GM12891 (cell line): ENCODE results near the gene FOXS1.

Source experiments
- DNase-seq: peaks from one replicate; pipeline ENCODE4 v3.0.0; 2011; ENCODE audit warnings: low spot score; ENCODE audit not compliant: insufficient read length
- FAIRE-seq: peaks from 2 replicates; lab custom pipeline; 2011; peaks lifted over from hg19 to GRCh38; lab: Jason Lieb, UNC
- PAX5 ChIP-seq: IDR thresholded peaks from 2 replicates; pipeline ENCODE4 v1.6.1; 2011; ENCODE audit warnings: low read length, moderate library complexity, mild to moderate bottlenecking; ENCODE audit not compliant: insufficient read depth, severe bottlenecking
- POLR2A ChIP-seq: IDR thresholded peaks from 2 replicates; pipeline ENCODE4 v1.6.1; 2011; ENCODE audit warnings: low read depth, low read length, control low read depth
- POLR2AphosphoS5 ChIP-seq: IDR thresholded peaks from 2 replicates; pipeline ENCODE4 v1.6.1; 2011; ENCODE audit warnings: low read depth, low read length, control low read depth
- POU2F2 ChIP-seq: IDR thresholded peaks from 2 replicates; pipeline ENCODE4 v1.6.1; 2011; ENCODE audit warnings: low read depth, mild to moderate bottlenecking, control low read depth, low read length, moderate library complexity
- SPI1 ChIP-seq: IDR thresholded peaks from 2 replicates; pipeline ENCODE4 v1.6.1; 2011; ENCODE audit warnings: low read depth, low read length, control low read depth
- TAF1 ChIP-seq: IDR thresholded peaks from 2 replicates; pipeline ENCODE4 v1.6.1; 2011; ENCODE audit warnings: low read depth, low read length, control low read depth

Gene FOXS1

GRCh38 chr20:31869942-31870725, 24.7 kb upstream of the FOXS1 start, which contains the start of the genes DUSP15 and TTLL9:
Gene DUSP15 (minus strand): TSS chr20:31870527. CDS start chr20:31870337, 190 bp downstream.
Gene TTLL9 (plus strand): TSS chr20:31870634. CDS start chr20:31871127, 493 bp downstream.
- FAIRE-seq (no peak), DNase-seq (no peak)
- TF ChIP-seq PAX5 = no peak
- TF ChIP-seq POLR2A = no peak
- TF ChIP-seq SPI1 = no peak
- no peak for TF ChIP-seq POU2F2
- TF ChIP-seq POLR2AphosphoS5 = no peak
- no peak for TF ChIP-seq TAF1

- TF ChIP-seq SPI1 = no peak
- TF ChIP-seq POLR2AphosphoS5 = no peak
- no peak for TF ChIP-seq PAX5
- TF ChIP-seq POLR2A = no peak
- TF ChIP-seq TAF1 = no peak
- no peak for TF ChIP-seq POU2F2
- DNase-seq (no peak), FAIRE-seq (no peak)
Observed at GRCh38 chr20:31869673-31869941, 24.2 kb upstream of the FOXS1 start.

DNA sequence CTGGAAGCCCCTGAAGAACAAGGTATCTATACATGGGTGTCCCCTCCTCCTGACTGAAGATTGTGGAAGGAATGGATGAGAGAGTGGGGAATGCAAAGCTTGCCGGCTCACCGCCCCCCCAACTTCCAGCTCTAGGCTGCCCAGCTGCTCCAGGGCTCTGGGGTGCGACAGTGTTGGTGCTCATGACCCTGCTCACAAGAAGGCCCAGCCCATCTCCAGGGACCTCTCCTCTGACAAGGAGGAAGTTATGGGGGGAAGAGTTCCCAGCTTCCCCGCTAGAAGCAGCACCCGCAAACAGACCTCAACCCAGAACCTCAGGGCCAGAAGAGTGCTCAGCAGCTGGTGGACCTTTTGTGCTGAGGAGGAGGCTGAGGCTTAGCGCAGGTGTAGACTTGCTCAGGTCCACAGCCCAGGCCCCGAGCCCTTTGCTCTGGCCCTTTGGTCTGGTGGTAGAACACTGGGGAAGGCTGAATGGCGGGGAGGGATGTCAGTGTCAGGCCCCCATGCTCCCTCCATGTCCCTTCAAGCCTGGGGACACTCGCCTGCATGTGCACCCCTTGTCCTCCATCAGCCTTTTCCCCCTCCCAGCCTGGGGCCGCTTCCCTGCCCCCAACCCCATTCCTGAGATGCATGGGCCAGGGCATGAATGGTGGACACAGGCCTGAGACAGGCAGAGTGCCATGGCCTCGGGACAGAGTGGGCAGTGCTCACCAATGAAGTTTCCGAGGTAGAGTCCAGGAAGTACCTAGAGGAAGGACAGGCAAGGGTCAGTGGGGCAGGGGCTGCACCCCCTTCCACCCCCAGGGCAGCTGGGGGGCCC, 23.7 kb upstream of the FOXS1 start:
- FAIRE-seq (no peak), DNase-seq (no peak)
- TF ChIP-seq PAX5 (no peak), SPI1 (no peak), POU2F2 (no peak), POLR2A (no peak), POLR2AphosphoS5 (no peak), TAF1 (no peak)

- TF ChIP-seq SPI1 (no peak), POU2F2 (no peak), PAX5 (no peak), POLR2AphosphoS5 (no peak), TAF1 (no peak)
- FAIRE-seq (no peak), DNase-seq (no peak)
Observed at GRCh38 chr20:31866221-31866620, 20.8 kb upstream of the FOXS1 start.

GRCh38 chr20:31864521-31865400, 19.4 kb upstream of the FOXS1 start:
- no peak for FAIRE-seq
- TF ChIP-seq POU2F2 (no peak), POLR2A (no peak), SPI1 (no peak), TAF1 (no peak), POLR2AphosphoS5 (no peak)
- DNase-seq = no peak

DNA sequence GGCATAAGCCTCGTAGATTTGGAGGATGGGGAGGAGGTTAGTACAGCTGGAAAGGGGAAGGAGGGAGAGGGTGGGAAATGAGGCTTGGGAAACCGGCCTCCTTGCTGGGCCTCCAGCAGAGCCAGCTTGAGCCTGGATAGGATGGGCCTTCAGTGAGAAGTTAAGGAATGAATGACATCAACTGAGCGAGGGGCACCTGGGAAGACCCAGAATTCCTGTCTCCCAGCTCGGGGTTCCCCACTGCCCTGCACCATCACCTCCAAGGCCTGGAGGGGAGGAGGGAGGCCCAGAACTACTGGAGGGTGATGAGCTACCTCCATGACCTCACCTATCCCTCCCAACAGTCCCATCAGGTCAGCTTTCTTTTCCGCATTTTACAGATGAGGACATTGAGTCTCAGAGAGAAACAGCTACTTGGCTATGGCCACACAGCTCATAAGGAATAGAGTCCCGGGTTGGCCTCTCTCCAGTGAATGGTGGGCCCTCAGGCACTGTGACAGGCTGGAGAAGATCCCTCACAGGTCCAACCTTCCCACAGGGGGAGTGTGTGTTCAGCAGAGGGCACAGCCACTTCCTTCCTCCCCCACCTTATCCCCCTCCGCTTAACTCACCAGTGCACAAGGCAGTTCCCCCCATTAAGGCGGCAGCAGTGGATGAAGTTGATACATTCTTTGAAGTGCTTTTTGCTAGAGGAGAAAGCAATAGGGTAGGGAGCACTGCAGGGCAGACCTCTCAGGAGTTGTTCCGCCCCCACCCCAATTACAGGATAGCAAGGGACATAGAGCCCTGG, 18.1 kb upstream of the FOXS1 start:
- no peak for FAIRE-seq
- TF ChIP-seq POLR2A (no peak), PAX5 (no peak), TAF1 (no peak), POU2F2 (no peak), POLR2AphosphoS5 (no peak), SPI1 (no peak)
- no peak for DNase-seq

DNA sequence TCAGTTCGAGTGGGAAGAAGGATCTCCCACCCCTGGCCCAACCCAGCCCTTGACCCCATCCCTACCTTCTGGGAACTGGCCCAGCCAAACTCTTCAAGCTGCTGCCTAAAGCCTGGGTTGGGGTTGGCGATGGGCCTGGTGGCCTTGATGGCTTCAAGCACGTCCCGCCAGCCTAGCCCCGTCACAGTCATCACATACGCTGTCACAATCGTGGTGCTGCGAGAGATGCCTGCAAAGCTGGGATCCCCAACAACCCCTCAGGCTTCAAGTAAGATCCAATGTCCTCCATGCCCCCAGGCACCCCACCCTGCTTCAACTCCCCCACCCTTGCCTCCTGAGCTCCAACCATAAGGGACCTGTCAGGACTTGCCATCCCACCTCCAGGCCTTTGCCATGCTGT, 17.1 kb upstream of the FOXS1 start:
- TF ChIP-seq POU2F2 (no peak), POLR2AphosphoS5 (no peak), POLR2A (no peak), PAX5 (no peak), TAF1 (no peak), SPI1 (no peak)
- FAIRE-seq (no peak), DNase-seq (no peak)

DNA sequence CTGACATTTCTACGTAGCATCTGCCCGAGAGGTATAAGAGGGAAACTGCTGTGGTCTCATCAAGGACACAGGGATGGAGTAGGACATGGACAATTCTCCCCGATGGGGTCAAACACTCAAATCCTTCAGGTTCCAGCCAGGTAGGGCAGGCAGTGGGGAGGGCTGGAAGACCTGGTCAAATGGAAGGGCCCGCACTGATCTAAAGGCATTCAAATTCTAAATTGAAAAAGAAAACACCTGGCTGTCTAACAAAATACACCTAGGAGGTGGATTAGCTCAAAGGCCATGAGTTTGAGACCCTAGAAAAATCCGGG, 16.7 kb upstream of the FOXS1 start:
- DNase-seq (no peak), FAIRE-seq (no peak)
- TF ChIP-seq TAF1 = no peak
- TF ChIP-seq SPI1 = no peak
- TF ChIP-seq POLR2AphosphoS5 = no peak
- TF ChIP-seq PAX5 = no peak
- no peak for TF ChIP-seq POU2F2
- no peak for TF ChIP-seq POLR2A
